ENCODE results near the gene FAT2. TPM values are rescaled to one million over a fixed set of nuclear protein-coding genes. Genes with fewer than 3 reads are reported as not detected.
"Not testable (repeated sequence)": the region's sequence is repeated elsewhere in the genome, so short reads cannot be mapped to it uniquely, and the experiment has no call there.

The FAT2 gene
- total and polyA plus RNA-seq, 9 donors: 0.26 to 4.9 (median 0.49) TPM

DNA sequence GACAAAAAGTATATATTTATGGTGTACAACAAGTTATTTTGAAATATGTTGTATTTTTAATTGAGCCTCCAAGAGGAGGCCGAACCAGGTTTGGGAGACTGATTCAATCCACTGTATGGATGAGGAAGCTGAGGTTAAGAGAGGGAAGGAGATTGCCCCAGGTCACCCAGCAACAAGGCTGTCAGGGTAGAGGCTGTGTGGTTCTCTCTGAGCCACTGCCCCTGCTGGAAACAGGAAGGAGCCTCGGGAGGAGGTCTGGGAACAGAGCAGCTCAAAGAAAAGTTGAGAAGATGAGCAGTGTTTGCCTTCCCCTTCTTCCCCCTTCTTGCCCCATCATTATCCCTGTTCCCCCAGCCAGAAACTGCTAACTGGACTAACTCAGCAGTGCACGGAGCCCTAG is 6.6 kb upstream of the FAT2 start:
- 83% methylated on average over 2 of the region's 3 CpGs for WGBS (ENCODE audit: insufficient coverage)
- Histone ChIP-seq H3K27me3 (ENCODE audit: control insufficient read depth, insufficient read depth, low read length) (no peaks in the 10 kb centered on the region), H3K4me1 (ENCODE audit: control insufficient read depth, insufficient read depth, low read length) (peaks cover 41% of the 10 kb centered on the region), H3K4me3 (ENCODE audit: low read length) (no peak overlapping the region), H3K36me3 (ENCODE audit: control insufficient read depth, insufficient read depth, low read length) (no peaks in the 10 kb centered on the region), H3K27ac (ENCODE audit: low read length) (no peak overlapping the region), H3K9me3 (replicated peaks; ENCODE audit: control insufficient read depth, low read depth, low read length) (no peaks in the 10 kb centered on the region)
- no peak for DNase-seq

GRCh38 chr5:151596828-151597539 is 5.9 kb upstream of the FAT2 start:
- Histone ChIP-seq H3K4me1 (ENCODE audit: control insufficient read depth, insufficient read depth, low read length) (peaks cover 45% of the 10 kb centered on the region), H3K27me3 (ENCODE audit: control insufficient read depth, insufficient read depth, low read length) (no peaks in the 10 kb centered on the region), H3K27ac (ENCODE audit: low read length) (peak overlapping the region; percentile 78), H3K9me3 (replicated peaks; ENCODE audit: control insufficient read depth, low read depth, low read length) (no peaks in the 10 kb centered on the region), H3K36me3 (ENCODE audit: control insufficient read depth, insufficient read depth, low read length) (no peaks in the 10 kb centered on the region), H3K4me3 (ENCODE audit: low read length) (no peak overlapping the region)
- 20% methylated on average over 1 of the region's 2 CpGs for WGBS (ENCODE audit: insufficient coverage)
- peak; percentile 67 for DNase-seq

GRCh38 chr5:151595411-151595826 is 4.3 kb upstream of the FAT2 start:
- peak overlapping the region; percentile 47 for H3K27ac ChIP-seq (ENCODE audit: low read length)
- H3K9me3 ChIP-seq (replicated peaks; ENCODE audit: control insufficient read depth, low read depth, low read length): no peaks in the 10 kb centered on the region
- H3K36me3 ChIP-seq (ENCODE audit: control insufficient read depth, insufficient read depth, low read length): no peaks in the 10 kb centered on the region
- H3K27me3 ChIP-seq (ENCODE audit: control insufficient read depth, insufficient read depth, low read length): peaks cover 7% of the 10 kb centered on the region
- WGBS (ENCODE audit: insufficient coverage): 73% methylated on average over 11 of the region's 11 CpGs
- DNase-seq: no peak
- H3K4me3 ChIP-seq (ENCODE audit: low read length): no peak overlapping the region
- peaks cover 45% of the 10 kb centered on the region for H3K4me1 ChIP-seq (ENCODE audit: control insufficient read depth, insufficient read depth, low read length)

- Histone ChIP-seq H3K27ac (ENCODE audit: low read length) (no peak overlapping the region), H3K36me3 (ENCODE audit: control insufficient read depth, insufficient read depth, low read length) (no peaks in the 10 kb centered on the region), H3K4me1 (ENCODE audit: control insufficient read depth, insufficient read depth, low read length) (peaks cover 40% of the 10 kb centered on the region), H3K9me3 (replicated peaks; ENCODE audit: control insufficient read depth, low read depth, low read length) (no peaks in the 10 kb centered on the region), H3K27me3 (ENCODE audit: control insufficient read depth, insufficient read depth, low read length) (peaks cover 8% of the 10 kb centered on the region), H3K4me3 (ENCODE audit: low read length) (no peak overlapping the region)
- peak; percentile 41 for DNase-seq
- WGBS (ENCODE audit: insufficient coverage): 55% methylated on average over 9 of the region's 10 CpGs
Measured at GRCh38 chr5:151592855-151593408, 1.8 kb upstream of the FAT2 start.

DNA sequence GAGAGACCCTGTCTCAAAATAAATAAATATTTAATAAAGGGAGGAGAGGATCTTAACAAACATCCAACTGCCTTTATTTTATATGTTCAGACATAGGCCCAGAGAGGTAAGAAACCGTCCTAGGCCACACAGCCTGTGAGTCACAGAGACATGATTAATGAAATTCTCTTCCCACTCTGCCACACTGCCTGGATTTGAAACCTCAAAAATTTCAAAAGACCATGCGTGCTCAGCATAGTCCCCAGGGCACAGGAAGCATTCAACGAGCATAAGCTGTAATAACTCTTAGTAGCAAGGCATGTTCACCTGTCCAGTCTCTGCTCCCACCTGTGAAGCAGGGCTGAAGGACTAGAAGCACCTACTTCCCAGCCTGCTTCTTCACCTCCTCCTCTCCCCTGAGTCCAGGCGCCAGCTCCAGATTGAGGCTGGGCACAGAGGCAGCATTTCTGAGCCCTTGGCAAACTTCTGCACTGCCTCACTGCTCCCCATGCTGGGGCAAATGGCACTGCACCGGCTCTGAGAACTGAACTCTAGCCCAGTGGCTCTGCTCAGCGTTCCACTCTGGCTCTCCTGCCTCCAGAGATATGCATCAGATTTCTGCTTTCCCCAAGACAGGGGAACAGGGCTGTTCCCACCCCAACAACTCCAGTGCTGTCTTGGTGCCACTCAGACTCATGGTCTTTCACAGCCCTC is 1.1 kb downstream of the FAT2 start:
- Histone ChIP-seq H3K9me3 (replicated peaks; ENCODE audit: control insufficient read depth, low read depth, low read length) (no peaks in the 10 kb centered on the region), H3K27me3 (ENCODE audit: control insufficient read depth, insufficient read depth, low read length) (peaks cover 8% of the 10 kb centered on the region), H3K4me1 (ENCODE audit: control insufficient read depth, insufficient read depth, low read length) (peaks cover 24% of the 10 kb centered on the region), H3K36me3 (ENCODE audit: control insufficient read depth, insufficient read depth, low read length) (no peaks in the 10 kb centered on the region), H3K27ac (ENCODE audit: low read length) (no peak overlapping the region), H3K4me3 (ENCODE audit: low read length) (no peak overlapping the region)
- DNase-seq: no peak
- 57% methylated on average over 6 of the region's 6 CpGs for WGBS (ENCODE audit: insufficient coverage)

DNA sequence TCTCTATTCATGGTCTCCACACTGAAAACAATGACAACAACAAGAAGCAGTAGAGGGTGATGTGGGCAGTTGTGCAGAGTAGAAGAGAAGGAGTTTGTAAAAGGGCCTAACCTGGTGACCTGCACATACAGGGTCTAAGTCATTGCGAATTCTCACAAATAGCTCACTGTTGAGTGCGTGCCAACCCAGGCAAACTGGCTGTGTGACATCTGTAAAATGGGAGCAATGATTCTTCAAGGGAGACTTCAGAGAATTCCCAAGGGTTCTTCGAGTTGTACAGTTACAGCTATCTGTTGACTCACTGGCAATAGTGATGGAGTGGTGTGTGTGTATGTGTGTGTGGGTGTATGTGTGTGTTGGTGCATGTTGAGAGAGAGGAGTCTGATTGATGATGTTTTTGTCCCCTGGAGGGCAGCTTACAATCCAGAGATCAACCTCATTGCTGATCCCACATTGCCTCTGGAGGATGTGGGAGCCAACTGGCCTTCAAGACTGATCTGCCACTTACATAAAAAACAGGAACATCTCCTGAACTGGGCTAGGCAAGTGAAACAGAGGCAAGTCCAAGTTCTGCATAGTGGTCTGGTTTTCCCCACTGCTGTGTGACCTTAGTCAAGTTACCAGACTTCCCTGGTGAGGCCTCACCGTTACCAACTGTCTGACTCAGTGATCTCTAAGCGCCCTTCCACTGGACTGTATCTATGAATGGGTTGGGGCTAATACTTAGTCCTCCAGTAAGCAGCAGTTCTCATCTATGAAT is 3.2 kb downstream of the FAT2 start:
- Histone ChIP-seq H3K27ac (ENCODE audit: low read length) (no peak overlapping the region), H3K9me3 (replicated peaks; ENCODE audit: control insufficient read depth, low read depth, low read length) (no peaks in the 10 kb centered on the region), H3K27me3 (ENCODE audit: control insufficient read depth, insufficient read depth, low read length) (peaks cover 8% of the 10 kb centered on the region), H3K36me3 (ENCODE audit: control insufficient read depth, insufficient read depth, low read length) (no peaks in the 10 kb centered on the region), H3K4me3 (ENCODE audit: low read length) (no peak overlapping the region), H3K4me1 (ENCODE audit: control insufficient read depth, insufficient read depth, low read length) (peaks cover 17% of the 10 kb centered on the region)
- 60% methylated on average over 1 of the region's 5 CpGs for WGBS (ENCODE audit: insufficient coverage)
- DNase-seq: no peak

DNA sequence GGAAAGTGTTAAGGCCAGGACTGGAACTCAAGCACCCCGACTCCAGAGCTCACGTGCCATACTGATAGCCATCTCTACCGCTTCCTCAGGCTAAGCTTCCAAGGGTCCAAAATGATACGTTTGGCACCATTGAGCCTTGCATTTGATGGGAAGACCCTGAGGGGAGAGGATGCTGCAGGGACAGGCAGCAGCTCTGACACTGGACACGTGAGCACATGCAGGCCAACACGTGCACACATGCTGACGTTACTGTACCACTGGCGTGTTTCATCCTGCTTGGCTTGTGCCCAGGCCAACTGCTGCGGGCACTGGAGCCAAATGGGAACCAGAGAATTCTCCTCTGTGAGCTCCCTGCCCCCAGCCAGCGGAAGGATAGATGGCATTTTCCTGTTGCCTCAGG is 5.2 kb downstream of the FAT2 start:
- no peaks in the 10 kb centered on the region for H3K9me3 ChIP-seq (replicated peaks; ENCODE audit: control insufficient read depth, low read depth, low read length)
- peaks cover 23% of the 10 kb centered on the region for H3K4me1 ChIP-seq (ENCODE audit: control insufficient read depth, insufficient read depth, low read length)
- H3K4me3 ChIP-seq (ENCODE audit: low read length): no peak overlapping the region
- peak overlapping the region; percentile 71 for H3K27ac ChIP-seq (ENCODE audit: low read length)
- 53% methylated on average over 6 of the region's 10 CpGs for WGBS (ENCODE audit: insufficient coverage)
- H3K27me3 ChIP-seq (ENCODE audit: control insufficient read depth, insufficient read depth, low read length): peaks cover 5% of the 10 kb centered on the region
- H3K36me3 ChIP-seq (ENCODE audit: control insufficient read depth, insufficient read depth, low read length): no peaks in the 10 kb centered on the region
- DNase-seq: peak; percentile 79

DNA sequence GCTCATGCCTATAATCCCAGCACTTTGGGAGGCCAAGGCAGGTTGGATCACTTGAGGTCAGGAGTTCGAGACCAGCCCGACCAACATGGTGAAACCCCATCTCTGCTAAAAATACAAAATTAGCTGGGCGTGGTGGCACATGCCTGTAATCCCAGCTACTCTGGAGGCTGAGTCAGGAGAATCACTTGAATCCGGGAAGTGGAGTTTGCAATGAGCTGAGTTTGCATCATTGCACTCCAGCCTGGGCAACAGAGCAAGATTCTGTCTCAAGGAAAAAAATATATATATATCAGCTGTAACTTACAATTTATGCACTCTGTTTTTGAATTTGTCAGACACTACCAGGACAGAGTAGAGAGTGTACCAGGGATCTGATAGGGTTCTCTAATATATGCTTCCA is 5.8 kb downstream of the FAT2 start:
- not testable (repeated sequence) for H3K4me3 ChIP-seq (ENCODE audit: low read length); H3K36me3 ChIP-seq (ENCODE audit: control insufficient read depth, insufficient read depth, low read length); H3K9me3 ChIP-seq (replicated peaks; ENCODE audit: control insufficient read depth, low read depth, low read length); H3K27me3 ChIP-seq (ENCODE audit: control insufficient read depth, insufficient read depth, low read length); DNase-seq
- Histone ChIP-seq H3K4me1 (ENCODE audit: control insufficient read depth, insufficient read depth, low read length) (peaks cover 23% of the 10 kb centered on the region), H3K27ac (ENCODE audit: low read length) (peak overlapping the region; percentile 71)
- WGBS (ENCODE audit: insufficient coverage): 67% methylated on average over 1 of the region's 4 CpGs

DNA sequence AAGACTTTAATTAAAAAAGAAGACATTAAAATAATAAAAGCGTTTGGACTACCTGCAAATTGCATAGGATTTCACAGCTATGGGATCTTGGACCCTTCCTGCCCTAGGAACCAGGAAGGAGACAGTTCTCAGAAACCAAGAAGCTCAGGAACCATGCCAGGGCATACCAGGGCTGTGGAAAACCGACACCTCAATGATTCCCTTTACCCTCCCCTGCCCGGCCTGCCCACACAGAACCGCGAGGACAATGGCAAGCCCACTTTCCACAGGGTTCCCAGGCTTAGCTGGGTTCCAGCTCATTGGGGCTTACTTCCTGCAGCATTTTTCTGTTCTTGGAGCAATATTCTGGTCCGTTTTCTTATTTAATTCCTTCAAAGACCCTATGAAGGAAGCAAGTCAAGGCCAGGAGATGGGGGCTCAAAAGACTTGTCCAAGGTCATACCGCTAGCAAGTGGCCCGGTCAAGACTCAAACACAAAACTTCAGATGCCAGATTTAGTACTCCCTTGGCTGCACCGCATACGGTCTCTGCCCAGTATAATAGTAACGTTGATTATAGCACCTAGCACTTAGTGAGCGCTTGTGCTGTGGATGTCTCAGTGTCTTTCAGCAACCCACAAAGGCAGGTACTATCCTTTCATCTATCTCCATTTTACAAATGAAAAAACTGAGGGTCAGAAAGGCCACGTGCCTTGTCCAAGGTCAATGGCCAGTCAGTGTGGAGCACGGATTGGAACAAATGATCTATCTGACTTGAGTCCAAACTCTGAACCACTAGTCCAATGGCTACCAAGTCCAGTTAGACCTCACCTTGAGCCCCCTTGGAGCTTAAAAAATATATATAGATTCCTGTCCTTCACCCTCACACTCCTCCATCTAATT is 6.8 kb downstream of the FAT2 start:
- Histone ChIP-seq H3K27me3 (ENCODE audit: control insufficient read depth, insufficient read depth, low read length) (no peaks in the 10 kb centered on the region), H3K36me3 (ENCODE audit: control insufficient read depth, insufficient read depth, low read length) (no peaks in the 10 kb centered on the region), H3K27ac (ENCODE audit: low read length) (no peak overlapping the region), H3K9me3 (replicated peaks; ENCODE audit: control insufficient read depth, low read depth, low read length) (no peaks in the 10 kb centered on the region), H3K4me1 (ENCODE audit: control insufficient read depth, insufficient read depth, low read length) (peaks cover 23% of the 10 kb centered on the region), H3K4me3 (ENCODE audit: low read length) (no peak overlapping the region)
- WGBS (ENCODE audit: insufficient coverage): 79% methylated on average over 12 of the region's 14 CpGs
- DNase-seq: no peak

Data from muscle of leg (tissue), 11 donors.